ENCODE measurements around the gene TNFRSF1A.
A peak's percentile ranks its signal among the peaks of the same experiment; 100 is the strongest.
"Not testable (repeated sequence)": the region's sequence is repeated elsewhere in the genome, so short reads cannot be mapped to it uniquely, and the experiment has no call there.

Gene TNFRSF1A

GRCh38 chr12:6355491-6356373 is 13.9 kb upstream of the TNFRSF1A start:
- DNase-seq = no peak

DNA sequence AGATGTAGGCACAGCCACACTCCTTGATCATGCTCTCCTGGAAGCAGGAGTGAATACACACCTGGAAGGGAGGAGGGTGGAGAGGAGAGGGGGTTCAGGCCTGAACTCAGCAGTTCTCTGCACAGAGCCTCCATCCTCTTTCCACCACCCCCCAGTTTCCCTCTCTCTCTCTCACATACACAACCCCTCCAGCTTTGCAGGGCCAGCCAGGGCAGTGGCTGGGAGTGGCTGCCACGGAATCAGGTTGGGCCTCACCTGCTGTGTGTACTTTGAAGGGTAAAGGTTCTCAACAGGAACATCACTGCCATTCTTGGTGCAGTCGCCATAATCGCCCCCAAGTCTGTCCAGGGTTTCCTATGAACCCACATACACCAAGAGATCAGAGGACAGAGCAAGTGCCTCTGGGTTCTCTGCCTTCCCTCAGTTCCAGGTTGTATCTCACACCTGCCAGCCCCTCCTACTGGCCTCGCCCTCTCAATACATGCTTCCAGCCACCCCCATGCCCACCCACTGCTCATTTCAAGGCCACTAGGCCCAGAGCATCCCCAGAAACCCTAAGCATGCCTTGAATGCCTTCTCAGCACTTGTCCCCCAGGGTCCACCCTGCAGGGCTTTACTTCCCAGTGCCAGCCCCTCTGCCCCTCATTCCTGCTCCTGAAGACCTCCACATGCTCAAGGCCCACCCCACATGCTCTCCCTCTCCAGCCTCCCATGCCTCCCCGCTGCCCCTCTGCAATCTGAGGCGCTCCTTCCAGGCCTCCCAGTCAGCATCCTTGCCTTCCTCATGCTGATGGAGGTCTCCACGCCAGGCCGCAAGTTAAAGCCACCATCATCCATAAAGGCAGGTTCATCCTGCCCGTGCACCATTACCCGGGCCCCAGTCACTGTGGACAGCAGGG is 12.9 kb upstream of the TNFRSF1A start:
- DNase-seq = no peak

- no peak for DNase-seq
Observed at GRCh38 chr12:6352193-6353173, 10.6 kb upstream of the TNFRSF1A start.

GRCh38 chr12:6351622-6352021 is 9.7 kb upstream of the TNFRSF1A start:
- no peak for DNase-seq

GRCh38 chr12:6347367-6348338 is 5.8 kb upstream of the TNFRSF1A start:
- no peak for DNase-seq

- DNase-seq = no peak
Observed at GRCh38 chr12:6346942-6347341, 5.1 kb upstream of the TNFRSF1A start.

DNA sequence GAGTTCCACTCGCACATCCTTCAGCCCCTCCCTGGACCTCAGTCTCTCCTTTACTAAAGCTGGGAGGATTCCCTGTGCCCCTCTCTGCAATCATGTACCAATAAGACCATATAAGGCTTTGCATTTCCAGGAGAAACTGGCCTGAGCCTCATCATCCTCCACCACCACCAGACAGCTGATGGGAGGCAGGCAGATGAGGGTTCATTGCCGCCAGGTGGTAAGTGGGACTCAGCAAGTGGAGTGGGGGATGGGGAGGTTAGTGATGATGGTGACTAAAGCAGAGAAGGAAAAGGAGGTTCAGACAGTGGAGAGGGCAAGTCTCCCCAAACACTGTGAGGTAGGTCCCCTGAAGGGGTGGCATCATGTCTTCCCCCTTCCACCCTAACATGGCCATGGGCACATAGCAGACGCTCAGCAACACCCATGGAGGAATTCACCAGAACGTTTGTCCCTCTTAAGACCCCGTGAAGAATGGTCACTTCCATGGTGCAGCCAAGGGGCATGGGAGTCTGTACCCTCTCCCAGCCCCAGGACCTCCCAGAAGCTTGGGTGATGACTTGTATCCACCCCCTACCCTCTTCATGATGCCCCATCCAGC is 4.5 kb upstream of the TNFRSF1A start:
- no peak for DNase-seq

GRCh38 chr12:6345319-6346091 is 3.6 kb upstream of the TNFRSF1A start:
- DNase-seq = peak; percentile 92

GRCh38 chr12:6344101-6344660 is 2.3 kb upstream of the TNFRSF1A start:
- DNase-seq = not testable (repeated sequence)

GRCh38 chr12:6343518-6343917 is 1.6 kb upstream of the TNFRSF1A start:
- DNase-seq = no peak

DNA sequence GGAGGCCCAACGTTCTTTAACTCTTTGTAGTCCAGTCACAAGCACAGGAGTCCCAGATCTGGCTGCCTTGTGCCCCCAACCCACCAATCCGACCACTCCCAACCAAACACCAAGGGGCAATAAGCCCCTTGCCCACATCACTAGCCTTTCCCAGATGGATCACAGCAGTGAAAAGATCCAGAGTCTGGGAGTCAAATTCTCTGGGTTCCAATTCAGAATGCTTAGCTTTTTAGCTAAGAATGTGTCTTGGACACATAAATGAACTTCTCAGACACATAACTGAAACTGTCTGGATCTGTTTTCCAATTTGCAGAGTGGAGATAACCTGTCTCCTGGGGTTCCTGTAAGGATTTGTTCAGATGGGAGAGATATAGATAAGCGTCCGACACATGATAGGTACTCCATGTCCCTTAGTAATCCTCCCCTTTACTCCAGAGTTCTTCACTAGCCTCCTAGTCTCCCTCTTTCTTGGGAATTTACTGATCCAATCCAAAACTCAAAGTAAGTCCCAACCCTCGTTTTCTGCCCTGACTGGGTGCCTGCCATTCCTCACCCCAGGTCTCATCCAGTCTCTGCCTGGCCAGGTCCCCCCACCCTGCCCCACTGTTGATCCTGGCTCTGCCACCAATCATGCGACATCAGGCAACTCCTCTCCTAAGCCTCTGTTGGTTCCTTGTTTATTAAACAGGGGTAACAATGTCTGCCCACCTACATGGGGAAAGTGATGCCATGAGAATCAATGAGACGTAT is 439 bp upstream of the TNFRSF1A start:
- no peak for DNase-seq

GRCh38 chr12:6340745-6341416 is 995 bp downstream of the TNFRSF1A start:
- peak; percentile 78 for DNase-seq

GRCh38 chr12:6340032-6340638 is 1.7 kb downstream of the TNFRSF1A start:
- peak; percentile 37 for DNase-seq

GRCh38 chr12:6338955-6339354 is 2.9 kb downstream of the TNFRSF1A start:
- no peak for DNase-seq

GRCh38 chr12:6338536-6338935 is 3.3 kb downstream of the TNFRSF1A start:
- not testable (repeated sequence) for DNase-seq

DNA sequence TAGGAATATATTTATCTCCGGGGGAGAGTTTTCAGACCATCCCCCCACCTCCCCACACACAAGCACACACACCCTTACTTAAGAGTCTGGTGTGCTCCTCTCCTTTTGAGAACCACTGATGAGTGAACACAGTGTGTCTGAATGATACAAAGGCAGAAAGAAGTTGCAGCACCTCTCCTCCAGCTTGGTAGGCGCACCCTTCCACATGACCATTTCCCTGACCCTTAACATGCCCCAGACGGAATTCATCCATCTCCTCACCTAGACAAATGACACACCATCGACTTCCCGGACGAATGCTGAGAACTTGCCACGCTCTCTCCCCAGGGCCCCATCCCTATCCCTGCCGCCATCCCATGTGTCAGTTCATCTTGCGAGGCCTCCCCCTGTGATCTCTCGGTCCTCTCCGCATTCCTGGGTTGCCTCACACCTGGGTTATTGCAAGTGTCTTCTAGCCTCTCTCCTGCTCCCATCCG is 3.9 kb downstream of the TNFRSF1A start:
- DNase-seq = peak; percentile 72
